Sciatic nerve (tissue), 2 donors: ENCODE results near the gene MAPK13. TPM values are rescaled to one million over a fixed set of nuclear protein-coding genes. Genes with fewer than 3 reads are reported as not detected.
"Not testable (repeated sequence)": the region's sequence is repeated elsewhere in the genome, so short reads cannot be mapped to it uniquely, and the experiment has no call there.

ENCODE experiments used
- ATAC-seq: fragments of 200-7000 bp; cut with Tn5 transposase; one replicate; pipeline ENCODE4 v1.9.1; 2020; ENCODE audit warnings: mild to moderate bottlenecking, moderate library complexity
- DNase-seq: peaks from one replicate; pipeline ENCODE4 v3.0.0-alpha.2; 2020; ENCODE audit warnings: low spot score
- intact Hi-C: fragments of 100-400 bp; cut with DNase I; formaldehyde crosslinking; loops from one replicate; pipeline ENCODE4 v1.14.2; 2022
- total RNA-seq: library from RNA; stranded (reverse); fragmentation: NEBNext Ultra II Directional; extraction: Animal tissue kit (Norgen Biotek cat#: 25700); gene quantifications from one replicate; pipeline ENCODE4 v1.2.1, GENCODE V29; 2021
- donor health status: DM: no; HTN: no; CAD: no.
- donor health status: DM: no; HTN: no; CAD: no.

MAPK13 gene
- total RNA-seq, 1 donor from 2014 or later: 12.8 TPM

DNA sequence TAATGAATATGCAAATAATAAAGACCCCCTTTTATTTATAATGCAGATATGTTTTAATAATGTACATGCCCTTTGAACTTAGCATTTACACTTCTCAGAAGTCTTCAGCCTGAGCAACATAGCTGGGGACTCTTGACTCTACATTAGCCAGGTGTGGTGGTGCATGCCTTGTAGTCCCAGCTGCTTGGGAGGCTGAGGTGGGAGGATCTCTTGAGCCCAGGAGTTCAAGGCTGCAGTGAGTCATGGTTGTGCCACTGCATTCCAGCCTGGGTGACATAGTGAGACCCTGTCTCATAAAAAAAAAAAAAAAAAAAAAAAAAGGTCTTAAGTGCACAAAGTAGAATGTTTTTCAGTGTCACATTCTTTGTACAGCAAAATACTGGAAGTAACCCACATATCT, 17.3 kb upstream of the MAPK13 start:
- intact Hi-C loops: no loop called here
- DNase-seq (no peak), ATAC-seq (no peak)

DNA sequence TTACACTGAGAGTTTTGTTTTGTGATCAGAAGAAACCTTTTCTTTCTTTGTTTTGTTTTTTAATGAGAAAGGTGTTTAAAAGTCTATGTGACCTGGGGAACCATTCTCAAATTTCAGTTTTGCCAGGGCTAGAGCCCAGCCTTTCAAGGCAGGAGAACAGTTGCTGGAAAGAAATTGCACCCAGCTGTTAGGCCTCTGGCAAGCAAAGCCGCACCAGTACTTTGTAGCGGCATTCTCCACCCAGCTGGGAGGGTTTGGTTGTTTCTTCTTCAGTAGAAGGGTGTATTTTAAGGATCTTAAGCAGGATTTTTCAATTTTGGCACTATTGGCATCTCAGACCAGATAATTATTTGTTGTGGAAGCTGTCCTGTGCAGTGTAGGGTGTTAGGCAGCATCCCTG, 16.6 kb upstream of the MAPK13 start:
- DNase-seq: no peak
- intact Hi-C loops: no loop called here
- no peak for ATAC-seq

DNA sequence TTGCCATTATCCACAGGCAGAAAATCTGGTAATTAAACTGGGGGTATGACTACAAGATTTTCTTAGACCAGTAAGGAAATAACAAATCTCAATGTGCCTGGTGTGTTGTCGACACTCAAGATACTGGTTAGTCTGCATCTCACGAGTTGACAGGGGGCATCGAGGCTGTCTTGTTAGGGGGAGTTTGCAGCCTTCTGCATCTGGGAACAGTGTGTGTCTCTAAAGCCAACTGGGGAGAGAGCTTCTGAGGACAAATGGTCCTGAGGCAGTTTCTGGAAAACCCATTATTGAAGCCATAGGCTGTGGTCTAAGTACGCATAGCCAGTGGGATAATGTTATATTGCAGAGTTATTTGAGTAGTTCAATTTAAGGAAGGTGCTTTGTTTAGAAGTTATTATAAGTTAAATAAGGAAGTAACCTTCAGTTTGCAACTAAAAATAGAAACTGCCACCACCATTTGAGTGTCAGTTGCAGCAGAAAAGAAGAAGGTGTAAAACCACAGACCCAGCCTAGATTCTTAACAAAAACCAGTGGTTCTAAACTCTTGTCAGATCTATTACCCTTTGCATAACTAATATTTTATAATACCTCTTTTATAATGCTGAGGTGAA, 15.4 kb upstream of the MAPK13 start:
- DNase-seq (no peak), ATAC-seq (no peak)
- intact Hi-C loops: no loop called here

- no peak for ATAC-seq
- intact Hi-C loops: no loop called here
- no peak for DNase-seq
These were observed 14.9 kb upstream of the MAPK13 start for GRCh38 chr6:36115412-36115811.

DNA sequence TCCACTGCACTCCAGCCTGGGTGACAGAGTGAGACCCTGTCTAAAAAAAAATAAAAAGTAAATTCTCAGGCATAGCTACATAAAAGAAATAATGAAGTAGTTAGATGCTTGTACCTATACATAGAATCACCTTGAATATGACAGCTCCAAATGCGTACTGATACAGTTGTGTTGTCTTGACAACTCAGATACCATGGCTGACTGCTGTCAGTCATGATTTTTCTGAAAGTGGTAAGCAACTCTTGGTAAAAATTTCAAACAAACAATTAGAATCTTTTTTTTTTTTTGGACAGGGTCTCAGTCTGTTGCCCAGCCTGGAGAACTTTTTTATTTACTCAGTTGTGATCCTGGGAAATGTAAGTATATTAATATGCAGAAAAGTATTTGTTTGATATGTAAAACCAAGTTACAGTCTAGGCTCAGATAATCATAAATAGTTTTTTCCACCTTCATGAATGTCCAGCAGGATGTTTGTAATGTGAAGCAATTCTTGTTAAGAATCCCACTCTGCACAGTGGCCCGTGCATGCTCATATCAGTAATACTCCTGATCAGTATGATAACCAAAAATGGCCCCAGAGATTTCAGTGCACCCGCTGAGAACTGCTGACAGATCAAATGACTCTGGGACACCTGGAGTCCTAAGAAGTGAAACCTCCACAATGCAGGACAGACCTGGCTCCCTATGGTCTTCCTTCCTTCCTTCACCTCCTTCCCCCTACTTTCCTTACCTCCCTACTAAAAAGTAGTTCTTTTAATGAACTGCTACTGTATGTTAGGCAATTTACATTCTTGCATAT, 14.0 kb upstream of the MAPK13 start:
- ATAC-seq (no peak), DNase-seq (no peak)
- intact Hi-C loops: no loop called here

- intact Hi-C loops: no loop called here
- DNase-seq (no peak), ATAC-seq (no peak)
These were observed 13.4 kb upstream of the MAPK13 start for GRCh38 chr6:36116943-36117342.

GRCh38 chr6:36117658-36118549, 12.4 kb upstream of the MAPK13 start:
- intact Hi-C loops: no loop called here
- no peak for DNase-seq
- ATAC-seq: no peak

DNA sequence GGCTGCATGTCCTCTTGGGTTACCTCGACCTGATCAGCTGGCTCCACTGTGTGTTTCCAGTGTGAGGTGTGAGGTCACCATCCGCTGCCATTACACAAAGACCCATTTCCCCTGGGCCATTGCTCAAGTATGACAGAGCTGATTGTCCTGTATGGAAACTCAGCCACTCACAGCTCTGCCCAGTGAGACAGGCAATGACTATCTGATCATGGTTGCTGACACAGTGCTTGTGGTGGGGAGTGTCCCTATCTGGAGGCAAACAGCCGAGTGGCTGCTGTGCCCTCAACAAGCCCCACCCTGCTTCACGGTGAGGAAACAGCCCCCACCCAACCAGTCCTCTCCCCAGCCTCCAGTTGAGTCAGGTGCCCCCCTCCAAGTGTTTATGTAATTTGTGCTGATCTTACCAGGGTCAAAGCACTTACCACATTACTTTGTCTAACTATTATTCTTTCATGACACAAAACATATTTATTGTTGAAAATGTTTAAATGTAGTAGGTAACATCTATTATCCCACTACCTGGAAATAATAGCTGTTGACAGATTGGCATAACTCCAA, 11.7 kb upstream of the MAPK13 start:
- ATAC-seq: peak; percentile 8
- intact Hi-C loops: no loop called here
- DNase-seq: no peak

GRCh38 chr6:36119209-36119608, 11.1 kb upstream of the MAPK13 start:
- no peak for ATAC-seq
- intact Hi-C loops: no loop called here
- DNase-seq: no peak

GRCh38 chr6:36120018-36120417, 10.3 kb upstream of the MAPK13 start:
- intact Hi-C loops: no loop called here
- DNase-seq: no peak

DNA sequence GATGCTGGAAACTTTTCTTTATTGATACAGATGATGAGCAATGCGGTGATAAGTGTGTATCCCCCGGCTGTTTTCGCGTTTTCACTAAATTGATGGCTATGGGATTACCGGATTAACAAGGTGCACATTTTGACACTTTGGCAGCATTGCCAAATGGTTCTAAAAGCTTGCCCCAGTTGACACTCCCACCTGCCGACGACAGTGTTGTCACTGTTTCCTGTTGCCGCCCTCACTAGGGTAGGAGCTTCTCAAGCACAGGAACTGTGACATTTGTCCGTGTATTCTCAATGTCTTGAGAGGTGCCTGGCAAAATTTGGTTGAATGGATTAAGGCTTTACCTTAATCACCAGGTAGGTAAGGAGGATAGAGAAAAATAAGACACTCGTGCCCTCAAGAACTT, 9.8 kb upstream of the MAPK13 start:
- ATAC-seq (no peak), DNase-seq (no peak)
- intact Hi-C loops: no loop called here

More at GRCh38 chr6:36120018-36120417, 10.3 kb upstream of the MAPK13 start:
- no peak for ATAC-seq

DNA sequence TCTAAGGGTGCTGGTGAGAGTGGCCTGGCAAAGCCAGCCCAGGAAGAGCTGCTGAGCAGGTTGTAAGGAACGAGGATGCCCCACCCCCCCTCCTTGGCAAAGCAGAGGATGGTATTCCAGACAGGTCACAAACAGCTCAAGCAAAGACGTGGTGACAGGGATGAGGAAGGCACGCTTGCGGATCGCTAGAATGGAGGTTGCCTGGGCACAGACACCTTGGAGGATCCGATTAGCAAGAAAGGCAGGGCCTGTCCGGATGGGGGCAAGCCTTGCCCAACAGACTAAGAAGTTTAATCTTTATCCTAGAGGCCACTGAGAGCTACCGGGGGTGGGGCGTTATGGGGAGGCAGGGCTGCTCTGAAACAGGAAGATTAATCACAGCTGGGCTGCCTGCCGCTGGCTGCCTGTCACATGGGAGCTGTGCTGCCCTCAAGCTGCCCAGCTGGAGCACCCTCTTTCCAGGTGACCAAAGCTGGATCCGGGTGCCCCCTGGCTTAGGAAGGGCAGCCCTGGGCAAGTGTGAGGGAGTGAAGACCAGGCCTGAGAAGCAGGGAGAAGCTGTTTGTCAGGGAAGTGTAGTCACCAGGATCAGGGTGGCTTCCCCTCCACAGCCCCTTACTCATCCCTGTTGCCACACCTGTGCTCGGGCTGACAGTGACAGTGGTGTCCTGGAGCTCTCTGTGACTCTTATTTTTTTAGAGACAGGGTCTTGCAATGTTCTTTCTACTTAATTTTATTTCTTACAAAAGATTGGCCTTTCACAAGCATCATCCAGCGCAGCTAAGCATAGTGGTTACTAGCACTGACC, 9.1 kb upstream of the MAPK13 start:
- intact Hi-C loops: no loop called here
- peak; percentile 40 for ATAC-seq
- DNase-seq: peak; percentile 69

- intact Hi-C loops: no loop called here
- ATAC-seq (no peak), DNase-seq (no peak)
These were observed 8.4 kb upstream of the MAPK13 start for GRCh38 chr6:36121787-36122494.

DNA sequence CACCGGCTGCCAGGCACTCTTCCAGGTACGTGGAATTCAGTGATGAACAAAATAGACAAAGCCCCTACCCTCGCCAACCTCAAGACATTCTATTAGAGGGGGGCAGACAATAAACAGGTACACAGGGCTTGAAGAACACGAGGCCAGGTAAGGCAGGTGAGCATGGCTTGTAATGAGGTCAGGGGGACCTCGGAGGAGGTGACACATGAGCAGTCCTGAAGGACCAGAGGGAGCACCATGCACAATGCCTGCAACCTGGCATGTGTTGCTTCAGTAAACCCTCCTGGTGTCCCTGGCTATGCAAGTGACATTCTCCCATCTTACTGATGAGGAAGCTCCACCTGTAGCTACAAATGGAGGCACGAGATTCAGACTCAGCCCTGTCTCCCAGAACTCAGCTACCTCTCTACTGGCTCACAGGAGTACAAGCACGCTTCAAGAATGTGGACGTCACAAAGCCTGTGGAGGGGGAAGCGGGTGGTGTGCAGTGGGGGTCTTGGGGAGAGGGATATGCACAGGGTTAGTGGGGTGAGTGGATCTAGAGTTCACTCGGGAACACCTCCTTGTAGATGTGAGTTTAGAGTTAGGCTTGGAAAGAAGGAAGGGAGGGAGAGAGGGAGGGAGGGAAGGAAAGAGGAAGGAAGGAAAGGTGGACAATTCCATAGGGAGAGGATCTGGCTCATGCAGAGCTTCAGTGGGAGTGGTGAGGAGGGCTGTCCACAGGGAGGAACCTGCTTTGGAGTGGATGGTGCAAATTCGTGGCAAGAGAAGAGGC, 7.6 kb upstream of the MAPK13 start:
- ATAC-seq: no peak
- intact Hi-C loops: no loop called here
- no peak for DNase-seq

DNA sequence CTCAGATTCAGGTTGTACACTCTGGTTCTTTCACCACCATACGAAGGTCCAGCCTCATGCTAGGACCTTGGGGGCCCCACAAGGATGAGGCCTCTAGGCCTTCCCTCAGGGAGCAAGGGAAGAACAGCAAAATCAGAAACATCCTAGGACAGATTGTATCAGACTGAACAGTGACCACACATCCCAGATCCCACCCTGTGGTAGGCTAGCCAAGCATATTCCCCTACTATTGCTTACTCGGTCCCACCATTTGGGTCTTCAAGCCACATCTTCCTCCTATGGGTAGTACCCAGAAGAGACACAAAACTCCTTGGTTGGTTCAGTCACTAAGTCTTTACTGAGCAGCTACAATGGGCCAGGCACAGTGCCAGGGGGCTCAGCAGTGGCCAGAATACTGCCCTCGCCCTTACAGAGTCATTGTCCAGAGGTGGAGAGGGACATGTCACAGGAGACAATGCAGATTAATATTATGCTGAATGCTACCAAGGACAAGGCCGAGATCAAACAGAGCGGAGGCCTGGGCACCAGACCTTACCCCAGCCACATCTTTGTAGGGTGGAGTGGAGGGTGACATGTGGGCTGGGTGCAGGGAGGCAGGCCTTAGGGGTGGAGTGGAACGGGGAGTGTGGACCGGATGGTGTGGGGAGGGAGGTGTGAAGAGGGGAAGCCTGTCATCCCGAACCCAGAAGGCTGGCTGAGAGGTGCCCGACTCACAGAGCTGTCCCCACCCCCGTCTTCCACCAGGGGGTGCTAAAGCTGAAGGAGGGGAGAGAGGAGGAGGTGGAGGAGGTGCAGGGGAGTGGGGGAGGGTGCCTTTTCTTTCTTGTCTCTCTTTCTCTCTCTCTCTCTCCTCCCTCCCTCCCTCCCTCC, 6.8 kb upstream of the MAPK13 start:
- ATAC-seq (peak; percentile 88), DNase-seq (peak; percentile 90)
- intact Hi-C loops: no loop called here

DNA sequence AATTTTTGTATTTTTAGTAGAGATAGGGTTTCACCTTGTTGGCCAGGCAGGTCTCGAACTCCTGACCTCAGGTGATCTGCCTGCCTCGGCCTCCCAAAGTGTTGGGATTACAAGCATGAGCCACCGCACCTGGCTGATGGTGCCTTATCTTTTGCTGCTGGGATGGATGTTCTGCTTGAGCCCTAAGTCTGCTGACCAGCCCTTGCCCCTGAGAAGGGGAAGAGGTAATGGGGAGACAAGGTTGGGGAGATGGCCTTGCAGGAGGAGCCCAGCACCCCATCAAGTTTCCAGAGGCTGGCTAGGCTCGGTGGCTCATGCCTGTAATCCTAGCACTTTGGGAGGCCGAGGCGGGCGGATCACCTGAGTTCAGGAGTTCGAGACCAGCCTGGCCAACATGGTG, 6.0 kb upstream of the MAPK13 start:
- DNase-seq, intact Hi-C loops, ATAC-seq: not testable (repeated sequence)
